DND-41 (cell line): ENCODE data around the gene XRCC5.

Experiments used
- ATAC-seq: fragments of 200-7000 bp; cut with Tn5 transposase; 3 replicates; pipeline ENCODE4 v1.9.1; 2021; ENCODE audit warnings: low read depth; ENCODE audit not compliant: insufficient read depth
- DNase-seq: peaks from one replicate; pipeline ENCODE4 v3.0.0-alpha.2; 2020
- H2AFZ ChIP-seq: 2 replicates; pipeline ENCODE4 v1.6.0; 2012; ENCODE audit warnings: low read depth, low read length
- H3K27ac ChIP-seq: 2 replicates; pipeline ENCODE4 v1.5.1; 2012; ENCODE audit warnings: low read length, inconsistent platforms
- H3K27me3 ChIP-seq: fragments of 200-600 bp; sonication (generic); 2 replicates; pipeline ENCODE4 v1.6.0; 2012; ENCODE audit warnings: low read length, mild to moderate bottlenecking, inconsistent platforms; ENCODE audit not compliant: insufficient read depth, poor library complexity
- H3K36me3 ChIP-seq: 2 replicates; pipeline ENCODE4 v1.5.1; 2012; ENCODE audit warnings: low read length, inconsistent platforms; ENCODE audit not compliant: insufficient read depth
- H3K4me1 ChIP-seq: 2 replicates; pipeline ENCODE4 v1.5.1; 2012; ENCODE audit warnings: mild to moderate bottlenecking, low read length; ENCODE audit not compliant: insufficient read depth
- H3K4me2 ChIP-seq: 2 replicates; pipeline ENCODE4 v1.6.0; 2012; ENCODE audit warnings: mild to moderate bottlenecking, moderate library complexity, low read length, inconsistent platforms; ENCODE audit not compliant: insufficient read depth
- H3K4me3 ChIP-seq, 2 experiments: fragments of 200-600 bp in 1 of 2; shearing (Covaris generic) in 1 of 2; 2 replicates each; pipeline ENCODE4 v1.5.1; 2012 to 2016; ENCODE audit warnings: inconsistent platforms in 2 of 2, low read length in 2 of 2, mild to moderate bottlenecking in 2 of 2, low read depth in 1 of 2, moderate library complexity in 1 of 2
- H3K79me2 ChIP-seq: 2 replicates; pipeline ENCODE4 v1.6.0; 2012; ENCODE audit warnings: low read length, inconsistent platforms; ENCODE audit not compliant: insufficient read depth
- H3K9ac ChIP-seq: 2 replicates; pipeline ENCODE4 v1.6.0; 2012; ENCODE audit warnings: low read depth, mild to moderate bottlenecking, inconsistent platforms, low read length, moderate library complexity
- H3K9me3 ChIP-seq: 2 replicates; pipeline ENCODE4 v1.5.1; 2012; ENCODE audit warnings: low read length, moderate library complexity, mild to moderate bottlenecking, inconsistent platforms; ENCODE audit not compliant: insufficient read depth, severe bottlenecking
- H4K20me1 ChIP-seq: 2 replicates; pipeline ENCODE4 v1.6.0; 2012; ENCODE audit warnings: low read length; ENCODE audit not compliant: insufficient read depth
- EZH2 ChIP-seq: IDR thresholded peaks from 3 replicates; pipeline ENCODE4 v1.6.1; 2012; ENCODE audit warnings: borderline replicate concordance, low read depth, mild to moderate bottlenecking, moderate library complexity, low read length, inconsistent platforms; ENCODE audit not compliant: severe bottlenecking
- TF ChIP-seq, protein P1 (sequence below): IDR thresholded peaks from 2 replicates; pipeline ENCODE4 v1.5.1; 2012; ENCODE audit warnings: borderline replicate concordance, low read length, moderate library complexity, mild to moderate bottlenecking; ENCODE audit not compliant: poor library complexity, severe bottlenecking; ENCODE audit errors: extremely low read depth

Gene XRCC5

GRCh38 chr2:216072473-216072872 is 36.7 kb upstream of the XRCC5 start:
- no peak overlapping the region for H2AFZ ChIP-seq

GRCh38 chr2:216073773-216074172 is 35.4 kb upstream of the XRCC5 start:
- Histone ChIP-seq H2AFZ (no peak overlapping the region), H4K20me1 (no peaks in the 10 kb centered on the region), H3K4me2 (no peak overlapping the region), H3K9ac (no peak overlapping the region), H3K4me1 (no peaks in the 10 kb centered on the region), H3K27ac (no peak overlapping the region), H3K27me3 (no peaks in the 10 kb centered on the region), H3K4me3 (no peak overlapping the region), H3K9me3 (no peaks in the 10 kb centered on the region), H3K36me3 (no peaks in the 10 kb centered on the region), H3K79me2 (no peaks in the 10 kb centered on the region)
- no peak for ATAC-seq
- TF ChIP-seq EZH2: no peak
- TF ChIP-seq, protein P1, sequence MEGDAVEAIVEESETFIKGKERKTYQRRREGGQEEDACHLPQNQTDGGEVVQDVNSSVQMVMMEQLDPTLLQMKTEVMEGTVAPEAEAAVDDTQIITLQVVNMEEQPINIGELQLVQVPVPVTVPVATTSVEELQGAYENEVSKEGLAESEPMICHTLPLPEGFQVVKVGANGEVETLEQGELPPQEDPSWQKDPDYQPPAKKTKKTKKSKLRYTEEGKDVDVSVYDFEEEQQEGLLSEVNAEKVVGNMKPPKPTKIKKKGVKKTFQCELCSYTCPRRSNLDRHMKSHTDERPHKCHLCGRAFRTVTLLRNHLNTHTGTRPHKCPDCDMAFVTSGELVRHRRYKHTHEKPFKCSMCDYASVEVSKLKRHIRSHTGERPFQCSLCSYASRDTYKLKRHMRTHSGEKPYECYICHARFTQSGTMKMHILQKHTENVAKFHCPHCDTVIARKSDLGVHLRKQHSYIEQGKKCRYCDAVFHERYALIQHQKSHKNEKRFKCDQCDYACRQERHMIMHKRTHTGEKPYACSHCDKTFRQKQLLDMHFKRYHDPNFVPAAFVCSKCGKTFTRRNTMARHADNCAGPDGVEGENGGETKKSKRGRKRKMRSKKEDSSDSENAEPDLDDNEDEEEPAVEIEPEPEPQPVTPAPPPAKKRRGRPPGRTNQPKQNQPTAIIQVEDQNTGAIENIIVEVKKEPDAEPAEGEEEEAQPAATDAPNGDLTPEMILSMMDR: no peak
- no peak for DNase-seq

More at GRCh38 chr2:216072473-216072872, 36.7 kb upstream of the XRCC5 start:
- Histone ChIP-seq H3K36me3 (no peaks in the 10 kb centered on the region), H3K4me1 (no peaks in the 10 kb centered on the region), H3K79me2 (no peaks in the 10 kb centered on the region), H3K27me3 (no peaks in the 10 kb centered on the region), H4K20me1 (no peaks in the 10 kb centered on the region), H3K4me2 (no peak overlapping the region), H3K9me3 (no peaks in the 10 kb centered on the region), H3K4me3 (no peak overlapping the region), H3K27ac (no peak overlapping the region), H3K9ac (no peak overlapping the region)
- TF ChIP-seq, protein P1: no peak
- no peak for TF ChIP-seq EZH2
- DNase-seq: no peak
- ATAC-seq: no peak

- Histone ChIP-seq H4K20me1 (no peaks in the 10 kb centered on the region), H3K9ac (no peak overlapping the region), H3K4me1 (no peaks in the 10 kb centered on the region), H3K27ac (no peak overlapping the region), H3K36me3 (no peaks in the 10 kb centered on the region), H3K9me3 (no peaks in the 10 kb centered on the region), H2AFZ (no peak overlapping the region), H3K4me3 (no peak overlapping the region), H3K27me3 (no peaks in the 10 kb centered on the region), H3K4me2 (no peak overlapping the region), H3K79me2 (no peaks in the 10 kb centered on the region)
- DNase-seq: no peak
- ATAC-seq: no peak
- no peak for TF ChIP-seq EZH2
- TF ChIP-seq, protein P1: no peak
Measured at GRCh38 chr2:216074380-216074779, 34.8 kb upstream of the XRCC5 start.

DNA sequence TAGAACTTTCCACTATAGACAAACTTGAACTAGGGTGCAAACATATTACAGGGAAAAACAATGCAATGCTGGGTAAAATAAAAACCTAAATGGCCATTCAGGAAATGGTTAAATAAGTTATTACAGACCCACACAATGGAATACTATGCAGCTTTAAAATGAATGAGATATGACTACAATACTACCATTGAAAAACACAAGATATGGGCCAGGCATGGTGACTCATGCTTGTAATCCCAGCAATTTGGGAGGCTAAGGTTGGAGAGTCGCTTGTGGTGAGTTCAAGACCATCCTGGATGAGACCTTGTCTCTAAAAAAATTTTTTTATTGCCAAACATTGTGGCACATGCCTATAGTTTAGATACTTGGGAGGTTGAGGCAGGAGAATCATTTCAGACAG is 34.4 kb upstream of the XRCC5 start:
- no peaks in the 10 kb centered on the region for H4K20me1 ChIP-seq
- no peaks in the 10 kb centered on the region for H3K79me2 ChIP-seq
- H3K36me3 ChIP-seq: no peaks in the 10 kb centered on the region
- no peaks in the 10 kb centered on the region for H3K9me3 ChIP-seq
- no peak for DNase-seq
- TF ChIP-seq EZH2: no peak
- TF ChIP-seq, protein P1: no peak
- H3K4me3 ChIP-seq: no peak overlapping the region
- no peak overlapping the region for H3K9ac ChIP-seq
- H3K4me2 ChIP-seq: no peak overlapping the region
- H3K27ac ChIP-seq: no peak overlapping the region
- no peak overlapping the region for H2AFZ ChIP-seq
- no peaks in the 10 kb centered on the region for H3K27me3 ChIP-seq
- ATAC-seq: no peak
- H3K4me1 ChIP-seq: no peaks in the 10 kb centered on the region
